ENCODE measurements around the gene SP8. TPM values are rescaled to one million over a fixed set of nuclear protein-coding genes. Genes with fewer than 3 reads are reported as not detected.
A peak's percentile ranks its signal among the peaks of the same experiment; 100 is the strongest.

The SP8 gene
- total RNA-seq, 3 donors from 2014 or later, result not detected

- Mint-ChIP-seq H3K9me3 (peaks cover 17% of the 10 kb centered on the region), H3K36me3 (ENCODE audit: insufficient read depth) (peaks cover 9% of the 10 kb centered on the region), H3K27me3 (ENCODE audit: low read depth) (peaks cover 76% of the 10 kb centered on the region), H3K4me1 (ENCODE audit: low read depth) (peaks cover 15% of the 10 kb centered on the region), H3K4me3 (no peak overlapping the region)
- no peak for ATAC-seq
- no peak for DNase-seq
These were observed 1.2 kb upstream of the SP8 start for GRCh38 chr7:20787660-20788419.

DNA sequence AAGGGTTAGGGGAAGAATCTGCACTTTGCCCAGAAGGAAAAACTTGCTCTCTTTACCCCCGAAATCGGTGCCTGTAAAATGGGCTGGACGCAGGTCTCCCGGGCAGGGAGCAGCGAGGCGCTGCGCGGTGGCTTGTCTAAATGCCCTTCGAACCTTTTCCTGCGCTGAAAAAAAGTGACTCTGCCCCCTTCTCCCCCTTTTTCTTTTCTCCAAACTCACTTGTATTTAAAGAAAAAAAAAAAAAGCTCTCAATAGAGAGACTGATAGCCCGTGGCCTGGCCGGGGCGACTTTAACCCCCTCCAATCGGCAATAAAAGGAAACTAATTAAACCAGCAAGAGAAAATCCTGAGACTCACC is 286 bp downstream of the SP8 start:
- peaks cover 74% of the 10 kb centered on the region for H3K27me3 Mint-ChIP-seq (ENCODE audit: low read depth)
- no peak for ATAC-seq
- peaks cover 15% of the 10 kb centered on the region for H3K4me1 Mint-ChIP-seq (ENCODE audit: low read depth)
- H3K4me3 Mint-ChIP-seq, result peak overlapping the region; percentile 71
- peaks cover 4% of the 10 kb centered on the region for H3K36me3 Mint-ChIP-seq (ENCODE audit: insufficient read depth)
- peaks cover 12% of the 10 kb centered on the region for H3K9me3 Mint-ChIP-seq
- DNase-seq, result no peak

GRCh38 chr7:20786049-20786412 is 655 bp downstream of the SP8 start:
- peaks cover 72% of the 10 kb centered on the region for H3K27me3 Mint-ChIP-seq (ENCODE audit: low read depth)
- peaks cover 12% of the 10 kb centered on the region for H3K9me3 Mint-ChIP-seq
- ATAC-seq, result no peak
- peak overlapping the region; percentile 71 for H3K4me3 Mint-ChIP-seq
- H3K36me3 Mint-ChIP-seq (ENCODE audit: insufficient read depth), result peaks cover 2% of the 10 kb centered on the region
- no peak for DNase-seq
- peaks cover 15% of the 10 kb centered on the region for H3K4me1 Mint-ChIP-seq (ENCODE audit: low read depth)

- Mint-ChIP-seq H3K36me3 (ENCODE audit: insufficient read depth) (peaks cover 2% of the 10 kb centered on the region), H3K4me1 (ENCODE audit: low read depth) (peaks cover 15% of the 10 kb centered on the region), H3K9me3 (peaks cover 12% of the 10 kb centered on the region), H3K27me3 (ENCODE audit: low read depth) (peaks cover 73% of the 10 kb centered on the region), H3K4me3 (peak overlapping the region; percentile 71)
- DNase-seq, result no peak
- peak in 1 of 2 donors; percentile 4 for ATAC-seq
These were observed 1.3 kb downstream of the SP8 start for GRCh38 chr7:20785157-20786048.

- ATAC-seq (peak in 1 of 2 donors; percentile 37), DNase-seq (no peak)
- Mint-ChIP-seq H3K9me3 (peaks cover 8% of the 10 kb centered on the region), H3K27me3 (ENCODE audit: low read depth) (peaks cover 73% of the 10 kb centered on the region), H3K4me3 (no peak overlapping the region), H3K4me1 (ENCODE audit: low read depth) (peaks cover 15% of the 10 kb centered on the region), H3K36me3 (ENCODE audit: insufficient read depth) (peaks cover 2% of the 10 kb centered on the region)
These were observed 2.1 kb downstream of the SP8 start for GRCh38 chr7:20784388-20785156.

DNA sequence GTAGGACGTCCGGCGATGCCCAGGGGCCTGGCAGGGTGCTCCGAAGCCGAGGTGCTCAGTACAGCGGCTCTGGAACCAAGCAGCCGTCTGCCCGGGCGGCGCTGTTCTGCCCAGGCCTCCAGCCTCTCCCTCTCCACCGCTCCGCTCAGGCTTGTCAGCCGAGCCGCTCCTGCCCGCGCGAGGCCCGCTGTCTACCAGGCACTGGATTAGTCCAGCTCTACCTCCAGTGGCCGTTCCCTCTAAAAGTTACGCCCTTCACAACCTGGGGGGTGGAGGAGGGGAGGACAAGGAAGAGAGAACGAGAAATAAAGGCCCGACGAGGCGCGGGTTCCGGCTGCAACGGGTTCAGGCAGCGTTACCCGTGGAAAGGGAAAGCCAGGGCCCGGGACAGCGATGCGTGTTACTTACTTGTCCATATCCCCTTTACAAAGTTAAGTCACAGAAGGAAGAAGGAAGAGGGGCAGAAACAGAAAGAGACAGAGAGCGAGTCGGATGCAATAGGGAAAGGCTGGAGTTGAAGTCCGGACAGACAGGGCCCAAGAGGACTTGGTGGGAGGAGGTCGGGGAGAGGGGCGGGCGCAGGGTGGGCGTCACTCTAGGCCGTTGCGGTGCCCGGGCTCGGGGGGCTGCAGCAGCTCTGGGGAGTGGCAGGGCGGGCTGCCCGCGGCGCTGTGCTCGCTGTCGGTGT is 2.8 kb downstream of the SP8 start:
- Mint-ChIP-seq H3K27me3 (ENCODE audit: low read depth) (peaks cover 78% of the 10 kb centered on the region), H3K4me1 (ENCODE audit: low read depth) (peaks cover 15% of the 10 kb centered on the region), H3K4me3 (peak overlapping the region; percentile 27), H3K9me3 (peaks cover 8% of the 10 kb centered on the region), H3K36me3 (ENCODE audit: insufficient read depth) (peaks cover 2% of the 10 kb centered on the region)
- peak; percentile 39 to 47 for ATAC-seq
- DNase-seq, result no peak

GRCh38 chr7:20783125-20783699 is 3.5 kb downstream of the SP8 start:
- Mint-ChIP-seq H3K9me3 (peaks cover 8% of the 10 kb centered on the region), H3K27me3 (ENCODE audit: low read depth) (peaks cover 76% of the 10 kb centered on the region), H3K4me3 (peak overlapping the region; percentile 27), H3K36me3 (ENCODE audit: insufficient read depth) (peaks cover 2% of the 10 kb centered on the region), H3K4me1 (ENCODE audit: low read depth) (peaks cover 15% of the 10 kb centered on the region)
- no peak for ATAC-seq
- DNase-seq, result no peak

GRCh38 chr7:20779041-20779440 is 7.6 kb downstream of the SP8 start:
- Mint-ChIP-seq H3K4me1 (ENCODE audit: low read depth) (peaks cover 10% of the 10 kb centered on the region), H3K4me3 (no peak overlapping the region), H3K27me3 (ENCODE audit: low read depth) (peaks cover 78% of the 10 kb centered on the region), H3K9me3 (peaks cover 4% of the 10 kb centered on the region), H3K36me3 (ENCODE audit: insufficient read depth) (peaks cover 3% of the 10 kb centered on the region)
- DNase-seq (no peak), ATAC-seq (no peak)

GRCh38 chr7:20778063-20778721 is 8.5 kb downstream of the SP8 start:
- no peak overlapping the region for H3K4me3 Mint-ChIP-seq
- DNase-seq (no peak), ATAC-seq (peak; percentile 50 to 69)
- H3K36me3 Mint-ChIP-seq (ENCODE audit: insufficient read depth), result peaks cover 3% of the 10 kb centered on the region
- H3K27me3 Mint-ChIP-seq (ENCODE audit: low read depth), result peaks cover 79% of the 10 kb centered on the region
- peaks cover 7% of the 10 kb centered on the region for H3K4me1 Mint-ChIP-seq (ENCODE audit: low read depth)
- H3K9me3 Mint-ChIP-seq, result peaks cover 4% of the 10 kb centered on the region

DNA sequence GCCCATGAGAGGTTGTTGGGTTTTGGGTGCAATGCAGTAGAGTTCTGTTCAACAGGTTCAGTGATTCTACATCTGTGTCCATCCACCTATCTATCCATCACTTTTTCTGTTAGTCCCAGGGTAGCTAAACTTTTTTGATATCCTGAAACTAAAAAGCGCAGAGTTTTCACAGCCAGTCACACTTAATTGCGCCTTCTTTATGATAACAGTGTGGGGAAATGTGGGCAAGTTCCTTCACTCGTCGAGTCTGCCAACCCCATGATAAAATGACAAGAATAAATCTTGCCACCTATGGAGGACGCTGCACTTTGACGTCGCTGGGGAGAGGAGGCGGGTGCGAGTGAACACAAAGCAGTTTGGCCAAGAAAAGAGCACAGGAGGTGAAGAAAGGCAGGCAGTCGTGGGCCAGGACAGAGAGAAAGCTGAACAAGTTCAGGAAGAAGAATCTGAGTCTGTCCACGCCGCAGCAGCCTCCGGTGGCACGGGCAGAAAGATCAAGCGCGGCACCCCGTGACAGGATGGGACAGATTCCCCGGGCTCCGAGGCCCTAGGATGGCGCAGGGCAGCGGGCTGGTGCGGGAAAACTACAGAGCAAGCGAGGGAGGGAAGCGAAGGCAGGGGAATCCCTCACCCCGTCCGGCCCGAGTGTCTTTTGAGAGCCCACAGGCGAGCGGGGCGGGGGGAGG is 9.2 kb downstream of the SP8 start:
- DNase-seq, result no peak

GRCh38 chr7:20776942-20777341 is 9.7 kb downstream of the SP8 start:
- peaks cover 2% of the 10 kb centered on the region for H3K36me3 Mint-ChIP-seq (ENCODE audit: insufficient read depth)
- H3K9me3 Mint-ChIP-seq, result no peaks in the 10 kb centered on the region
- peaks cover 74% of the 10 kb centered on the region for H3K27me3 Mint-ChIP-seq (ENCODE audit: low read depth)
- H3K4me3 Mint-ChIP-seq, result no peak overlapping the region
- ATAC-seq (no peak), DNase-seq (no peak)
- H3K4me1 Mint-ChIP-seq (ENCODE audit: low read depth), result peaks cover 7% of the 10 kb centered on the region

More for the DNA sequence above, 9.2 kb downstream of the SP8 start:
- Mint-ChIP-seq H3K27me3 (ENCODE audit: low read depth) (peaks cover 73% of the 10 kb centered on the region), H3K9me3 (no peaks in the 10 kb centered on the region), H3K36me3 (ENCODE audit: insufficient read depth) (peaks cover 2% of the 10 kb centered on the region), H3K4me1 (ENCODE audit: low read depth) (peaks cover 7% of the 10 kb centered on the region), H3K4me3 (peak overlapping the region; percentile 14)
- ATAC-seq, result peak; percentile 7 to 38

DNA sequence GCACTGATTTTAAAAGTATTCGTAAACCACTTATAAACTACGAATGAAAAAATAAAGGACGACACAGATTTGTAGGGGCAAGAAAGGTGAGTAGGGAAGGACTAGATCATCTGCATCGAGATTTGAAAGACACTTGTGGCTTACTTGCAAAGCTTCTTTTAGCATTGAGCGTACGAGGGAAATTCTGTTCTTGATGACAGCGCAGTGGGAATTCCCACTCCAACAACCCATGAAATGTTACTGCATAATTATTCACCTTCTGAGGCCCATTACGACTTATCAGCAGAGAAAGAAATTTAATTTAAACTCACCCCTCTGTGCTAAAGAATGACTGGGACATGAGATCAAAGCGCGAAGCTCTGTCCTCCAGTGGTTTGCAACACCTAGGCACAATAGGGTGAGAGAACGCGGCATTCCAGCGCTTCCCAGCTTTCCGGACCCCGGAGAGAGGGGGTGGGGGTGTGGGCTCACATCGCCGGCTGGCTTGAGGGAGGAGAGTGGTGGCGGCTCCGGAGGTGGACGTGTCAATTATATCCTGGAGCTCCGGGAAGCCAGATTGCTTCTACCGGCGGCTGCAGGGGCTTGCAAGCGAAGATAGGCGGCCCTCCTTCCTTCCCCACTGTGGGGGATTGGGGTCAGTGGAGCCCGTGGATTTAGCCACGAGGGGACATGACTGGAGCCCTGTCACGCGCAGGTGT is 10.3 kb downstream of the SP8 start:
- ATAC-seq (peak in 1 of 2 donors; percentile 18), DNase-seq (no peak)
- Mint-ChIP-seq H3K4me3 (no peak overlapping the region), H3K36me3 (ENCODE audit: insufficient read depth) (peaks cover 2% of the 10 kb centered on the region), H3K4me1 (ENCODE audit: low read depth) (peaks cover 7% of the 10 kb centered on the region), H3K9me3 (no peaks in the 10 kb centered on the region), H3K27me3 (ENCODE audit: low read depth) (peaks cover 73% of the 10 kb centered on the region)

Data from activated T-cell treated with anti-CD3 and anti-CD28 coated beads, Interleukin-2, amount 50 U/mL, for 4 hours (primary cell).